Right lobe of liver (tissue), 6 donors: ENCODE results near the gene ASF1B. TPM values are rescaled to one million over a fixed set of nuclear protein-coding genes. Genes with fewer than 3 reads are reported as not detected.

ENCODE experiments used
- ATAC-seq, 4 donors: fragments of 200-7000 bp; cut with Tn5 transposase; one replicate each; pipeline ENCODE4 v1.9.1; 2020; ENCODE audit warnings: mild to moderate bottlenecking in 4 of 4, moderate library complexity in 4 of 4
- DNase-seq, 3 donors: peaks; one replicate each; pipeline ENCODE4 v3.0.0-alpha.2; 2020
- H3K27ac ChIP-seq, 3 donors: fragments of 200-600 bp; one replicate each; pipeline ENCODE4 v1.8.0; 2022
- H3K27me3 ChIP-seq, 2 donors: fragments of 200-600 bp; one replicate each; pipeline ENCODE4 v1.8.0; 2022
- H3K36me3 ChIP-seq, 4 donors: fragments of 200-600 bp; sonication (generic) in 1 of 4; one replicate each; pipeline versions ENCODE4 v1.5.1 to v1.8.0; 2017 to 2022; ENCODE audit warnings: control low read depth in 1 of 4
- H3K4me1 ChIP-seq, 4 donors: fragments of 200-600 bp; sonication (generic) in 1 of 4; one replicate each; pipeline versions ENCODE4 v1.5.1 to v1.8.0; 2017 to 2022; ENCODE audit warnings: control low read depth in 1 of 4
- H3K4me3 ChIP-seq, 3 donors: fragments of 200-600 bp; one replicate each; pipeline ENCODE4 v1.8.0; 2022
- H3K9me3 ChIP-seq, 4 donors: fragments of 200-600 bp; sonication (generic) in 1 of 4; one replicate each; pipeline versions ENCODE4 v1.5.1 to v1.8.0; 2017 to 2022; ENCODE audit warnings: control low read depth in 1 of 4
- POLR2A ChIP-seq: fragments of 450-650 bp; IDR thresholded peaks from one replicate; pipeline ENCODE4 v1.6.1; 2017; ENCODE audit warnings: antibody characterized with exemption, mild to moderate bottlenecking
- WGBS: methylation state at CpG from one replicate; pipeline ENCODE4 v1.1.6; 2018; ENCODE audit warnings: low coverage, low lambda C conversion rate; ENCODE audit not compliant: insufficient coverage; ENCODE audit errors: missing lambda C conversion rate; 5-methylcytosine and 5-hydroxymethylcytosine counted together
- intact Hi-C, 2 donors: fragments of 100-400 bp; cut with DNase I; formaldehyde crosslinking; loops; one replicate each; pipeline versions ENCODE4 v1.11.2 to v1.14.1; 2022
- total RNA-seq, 6 experiments: library from RNA; depleted of rRNA in 2 of 6; stranded (reverse); fragments of >200 nt in 2 of 6; fragmentation: NEBNext Ultra II Directional in 3 of 6; extraction: Animal tissue kit (Norgen Biotek cat#: 25700) in 3 of 6; gene quantifications; one replicate each; pipeline versions ENCODE4 v1.1.0 to v1.2.4, GENCODE V29; 2016 to 2023
- TF ChIP-seq, protein P1 (sequence below), 4 donors: fragments of 200-600 bp in 3 of 4; fragments of 450-650 bp in 1 of 4; IDR thresholded peaks; one replicate each; pipeline versions ENCODE4 v1.5.1 to v1.8.0; 2016 to 2022; ENCODE audit warnings: antibody characterized with exemption in 4 of 4, mild to moderate bottlenecking in 2 of 4
- donor health status: DM: no; HTN: yes; CAD: no.
- donor health status: DM: no; HTN: no; CAD: no.
- donor health status: DM: no; HTN: no; CAD: no.
- donor health status: DM: no; HTN: yes; CAD: no.
- donor health status: DM: no; HTN: yes; CAD: no.

Gene ASF1B
- total RNA-seq, 6 experiments from 2014 or later, result 0.24 to 5.3 (median 0.61) TPM

GRCh38 chr19:14091081-14091812 is 45.1 kb downstream of the ASF1B start:
- H3K4me1 ChIP-seq, result no peaks in the 10 kb centered on the region
- TF ChIP-seq, protein P1, sequence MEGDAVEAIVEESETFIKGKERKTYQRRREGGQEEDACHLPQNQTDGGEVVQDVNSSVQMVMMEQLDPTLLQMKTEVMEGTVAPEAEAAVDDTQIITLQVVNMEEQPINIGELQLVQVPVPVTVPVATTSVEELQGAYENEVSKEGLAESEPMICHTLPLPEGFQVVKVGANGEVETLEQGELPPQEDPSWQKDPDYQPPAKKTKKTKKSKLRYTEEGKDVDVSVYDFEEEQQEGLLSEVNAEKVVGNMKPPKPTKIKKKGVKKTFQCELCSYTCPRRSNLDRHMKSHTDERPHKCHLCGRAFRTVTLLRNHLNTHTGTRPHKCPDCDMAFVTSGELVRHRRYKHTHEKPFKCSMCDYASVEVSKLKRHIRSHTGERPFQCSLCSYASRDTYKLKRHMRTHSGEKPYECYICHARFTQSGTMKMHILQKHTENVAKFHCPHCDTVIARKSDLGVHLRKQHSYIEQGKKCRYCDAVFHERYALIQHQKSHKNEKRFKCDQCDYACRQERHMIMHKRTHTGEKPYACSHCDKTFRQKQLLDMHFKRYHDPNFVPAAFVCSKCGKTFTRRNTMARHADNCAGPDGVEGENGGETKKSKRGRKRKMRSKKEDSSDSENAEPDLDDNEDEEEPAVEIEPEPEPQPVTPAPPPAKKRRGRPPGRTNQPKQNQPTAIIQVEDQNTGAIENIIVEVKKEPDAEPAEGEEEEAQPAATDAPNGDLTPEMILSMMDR (IDR thresholded peaks at IDR 0.05), result peak in 3 of 4 donors; percentile 12 to 31 (median 18)
- TF ChIP-seq POLR2A, result peak; percentile 96
- intact Hi-C loops, result no loop called here
- peak overlapping the region; percentile 70 to 83 (median 75) for H3K4me3 ChIP-seq
- peaks cover 0 to 4% (median 0%) of the 10 kb centered on the region in 4 donors for H3K9me3 ChIP-seq
- H3K27ac ChIP-seq, result peak overlapping the region; percentile 79 to 94 (median 86)
- DNase-seq (peak in 2 of 3 donors; percentile 87 to 88), ATAC-seq (peak; percentile 80 to 92 (median 84))
- WGBS, result 0% methylated on average over 17 of the region's 72 CpGs
- no peaks in the 10 kb centered on the region for H3K27me3 ChIP-seq
- peaks cover 0 to 7% (median under 1%) of the 10 kb centered on the region in 4 donors for H3K36me3 ChIP-seq

GRCh38 chr19:14090509-14091080 is 45.8 kb downstream of the ASF1B start, which contains the start of gene SAMD1:
SAMD1 (minus strand) TSS chr19:14090751.
- WGBS, result 0% methylated on average over 12 of the region's 65 CpGs
- peaks cover 0 to 4% (median 0%) of the 10 kb centered on the region in 4 donors for H3K9me3 ChIP-seq
- peak within 1 kb of the TSS; percentile 70 to 83 (median 75) for H3K4me3 ChIP-seq
- peak within 1 kb of the TSS; percentile 79 to 94 (median 86) for H3K27ac ChIP-seq
- peaks cover 0 to 5% (median under 1%) of the 10 kb centered on the region in 4 donors for H3K36me3 ChIP-seq
- peak; percentile 63 to 75 (median 66) for ATAC-seq
- intact Hi-C loops, result no loop called here
- no peaks in the 10 kb centered on the region for H3K27me3 ChIP-seq
- peaks cover 0 to 3% (median 0%) of the 10 kb centered on the region in 4 donors for H3K4me1 ChIP-seq
- DNase-seq, result peak; percentile 92 to 94 (median 92)
- no peak for TF ChIP-seq POLR2A
- TF ChIP-seq, protein P1 (IDR thresholded peaks at IDR 0.05), result no peak

- ATAC-seq (peak in 2 of 4 donors; percentile 4 to 8), DNase-seq (peak in 2 of 3 donors; percentile 58 to 73)
- peaks cover 0 to 4% (median 0%) of the 10 kb centered on the region in 4 donors for H3K9me3 ChIP-seq
- peak overlapping the region in 1 of 3 donors; percentile 51 for H3K27ac ChIP-seq
- WGBS, result 0% methylated on average over 5 of the region's 142 CpGs
- H3K4me1 ChIP-seq, result peaks cover 0 to 10% (median 0%) of the 10 kb centered on the region in 4 donors
- H3K36me3 ChIP-seq, result peaks cover 0 to 5% (median under 1%) of the 10 kb centered on the region in 4 donors
- intact Hi-C loops, result loop anchor here in 1 of 2 donors (10.0 kb wide), 1 partner anchor 45 kb away; the partner anchor contains the start of gene ASF1B
- peak overlapping the region; percentile 34 to 83 (median 70) for H3K4me3 ChIP-seq
- TF ChIP-seq, protein P1 (IDR thresholded peaks at IDR 0.05), result peak in 1 of 4 donors; percentile 15
- TF ChIP-seq POLR2A, result no peak
- H3K27me3 ChIP-seq, result no peaks in the 10 kb centered on the region
These were observed 46.5 kb downstream of the ASF1B start for GRCh38 chr19:14089662-14090508.

- no peak for ATAC-seq
- intact Hi-C loops, result loop anchor here in 1 of 2 donors (10.0 kb wide), 1 partner anchor 45 kb away; the partner anchor contains the start of gene ASF1B
- H3K36me3 ChIP-seq, result peaks cover 0 to 5% (median under 1%) of the 10 kb centered on the region in 4 donors
- peaks cover 0 to 4% (median 0%) of the 10 kb centered on the region in 4 donors for H3K9me3 ChIP-seq
- H3K27ac ChIP-seq, result no peak overlapping the region
- no peaks in the 10 kb centered on the region for H3K27me3 ChIP-seq
- 23% methylated on average over 14 of the region's 16 CpGs for WGBS
- peak overlapping the region in 2 of 3 donors; percentile 18 to 83 for H3K4me3 ChIP-seq
- H3K4me1 ChIP-seq, result peaks cover 0 to 13% (median 0%) of the 10 kb centered on the region in 4 donors
- no peak for DNase-seq
- TF ChIP-seq, protein P1 (IDR thresholded peaks at IDR 0.05), result no peak
- TF ChIP-seq POLR2A, result no peak
These were observed 47.1 kb downstream of the ASF1B start for GRCh38 chr19:14089412-14089661.
